ENCODE measurements around the gene CNPY3. TPM values are rescaled to one million over a fixed set of nuclear protein-coding genes. Genes with fewer than 3 reads are reported as not detected.

The CNPY3 gene
- total RNA-seq, 3 donors from 2014 or later, result 18.4 to 30.5 (median 23.5) TPM

DNA sequence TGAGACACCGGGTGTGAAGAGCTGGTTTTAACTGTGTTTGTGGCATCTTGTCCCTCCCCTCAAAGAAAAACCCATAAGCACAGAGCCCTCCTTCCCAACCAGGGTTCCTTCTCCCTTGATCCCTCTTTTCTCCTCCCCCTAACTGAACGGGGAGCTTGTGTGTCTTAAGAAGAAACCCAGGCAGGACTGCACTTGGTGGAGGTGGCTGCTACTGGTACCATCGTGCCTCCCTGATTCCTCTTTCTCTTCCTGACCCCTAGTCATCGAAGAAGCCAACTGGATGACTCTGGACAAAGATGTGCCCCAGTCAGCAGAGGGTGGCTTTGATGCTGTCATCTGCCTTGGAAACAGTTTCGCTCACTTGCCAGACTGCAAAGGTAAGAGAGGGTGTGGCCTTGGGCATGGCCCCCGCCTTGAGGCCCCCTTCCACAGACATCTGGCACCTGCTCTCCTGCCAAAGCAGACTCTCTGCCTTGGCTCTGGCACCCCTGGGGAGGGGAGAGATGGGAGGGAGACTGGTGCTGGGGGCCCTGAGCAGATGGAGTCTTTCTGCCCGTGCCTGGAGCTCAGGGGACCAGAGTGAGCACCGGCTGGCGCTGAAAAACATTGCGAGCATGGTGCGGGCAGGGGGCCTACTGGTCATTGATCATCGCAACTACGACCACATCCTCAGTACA is 33.4 kb downstream of the CNPY3 start:
- Histone ChIP-seq H3K4me1 (ENCODE audit: low read depth) (peaks cover 5% of the 10 kb centered on the region), H3K9me3 (no peaks in the 10 kb centered on the region), H3K36me3 (ENCODE audit: low read depth) (no peaks in the 10 kb centered on the region), H3K4me3 (no peak overlapping the region)
- ATAC-seq (no peak), DNase-seq (no peak)
- TF ChIP-seq CTCF (IDR thresholded peaks at IDR 0.05), result no peak
- intact Hi-C loops (cut with DNase I, micrococcal nuclease), result no loop called here

- no peak for TF ChIP-seq CTCF (IDR thresholded peaks at IDR 0.05)
- no peak for ATAC-seq
- Histone ChIP-seq H3K4me3 (no peak overlapping the region), H3K9me3 (no peaks in the 10 kb centered on the region), H3K36me3 (ENCODE audit: low read depth) (no peaks in the 10 kb centered on the region), H3K4me1 (ENCODE audit: low read depth) (peaks cover 5% of the 10 kb centered on the region)
- intact Hi-C loops (cut with DNase I, micrococcal nuclease), result no loop called here
- DNase-seq, result no peak
Measured at GRCh38 chr6:42963179-42963854, 34.0 kb downstream of the CNPY3 start.

GRCh38 chr6:42963855-42964605 is 34.8 kb downstream of the CNPY3 start:
- intact Hi-C loops (cut with DNase I, micrococcal nuclease), result no loop called here
- DNase-seq (peak in 1 of 3 donors; percentile 50), ATAC-seq (peak; percentile 29)
- Histone ChIP-seq H3K36me3 (ENCODE audit: low read depth) (no peaks in the 10 kb centered on the region), H3K9me3 (no peaks in the 10 kb centered on the region), H3K4me1 (ENCODE audit: low read depth) (peaks cover 5% of the 10 kb centered on the region), H3K4me3 (no peak overlapping the region)
- no peak for TF ChIP-seq CTCF (IDR thresholded peaks at IDR 0.05)

DNA sequence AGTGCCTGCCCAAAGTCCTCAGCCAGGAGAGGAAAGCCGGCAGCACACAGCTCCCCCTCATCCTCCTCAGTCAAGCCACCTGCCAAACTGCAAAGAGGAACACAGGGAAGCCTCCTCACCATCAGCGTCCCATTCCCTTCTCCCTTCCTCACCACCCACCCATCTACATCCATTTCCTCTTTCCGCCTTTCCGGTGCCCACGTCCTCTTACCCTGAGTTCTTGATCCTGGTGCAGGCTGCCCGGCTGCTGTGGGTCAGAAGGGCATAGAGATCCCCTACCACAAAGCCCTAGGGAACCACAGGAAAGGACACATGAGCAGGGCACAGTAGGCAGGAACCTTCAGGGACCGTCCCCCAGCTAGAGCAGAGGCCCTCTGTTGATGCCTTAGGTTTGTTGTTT is 37.3 kb downstream of the CNPY3 start:
- intact Hi-C loops (cut with DNase I, micrococcal nuclease), result no loop called here
- no peak for TF ChIP-seq CTCF (IDR thresholded peaks at IDR 0.05)
- ATAC-seq (no peak), DNase-seq (no peak)
- no peak overlapping the region for H3K4me3 ChIP-seq
- no peaks in the 10 kb centered on the region for H3K9me3 ChIP-seq
- no peaks in the 10 kb centered on the region for H3K36me3 ChIP-seq (ENCODE audit: low read depth)
- no peaks in the 10 kb centered on the region for H3K4me1 ChIP-seq (ENCODE audit: low read depth)

DNA sequence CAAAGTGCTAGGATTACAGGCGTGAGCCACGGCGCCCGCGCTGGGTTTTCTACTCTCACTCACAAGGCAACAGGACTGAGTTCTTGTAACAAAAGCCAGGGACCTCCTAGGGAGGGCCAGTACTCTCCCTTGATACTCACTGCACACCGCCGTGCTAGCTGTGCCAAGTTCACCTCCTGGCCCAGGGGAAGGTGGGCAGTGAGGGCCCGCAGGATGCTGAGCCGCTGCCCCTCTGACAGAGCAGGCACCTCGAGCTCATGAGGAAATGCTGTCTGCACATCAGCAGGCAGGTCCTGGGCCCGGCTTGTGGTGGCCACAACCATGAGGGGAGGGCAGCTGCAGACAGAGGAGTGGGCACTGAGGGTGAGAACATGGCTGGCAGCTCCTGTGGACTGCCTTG is 37.9 kb downstream of the CNPY3 start:
- no peaks in the 10 kb centered on the region for H3K36me3 ChIP-seq (ENCODE audit: low read depth)
- H3K4me3 ChIP-seq, result no peak overlapping the region
- ATAC-seq (no peak), DNase-seq (no peak)
- no peaks in the 10 kb centered on the region for H3K9me3 ChIP-seq
- no peaks in the 10 kb centered on the region for H3K4me1 ChIP-seq (ENCODE audit: low read depth)
- TF ChIP-seq CTCF (IDR thresholded peaks at IDR 0.05), result no peak
- intact Hi-C loops (cut with DNase I, micrococcal nuclease), result no loop called here
